HFFc6 (cell line): ENCODE measurements around the gene FAM177B. TPM values are rescaled to one million over a fixed set of nuclear protein-coding genes. Genes with fewer than 3 reads are reported as not detected.

Experiments used
- DNase-seq: peaks from one replicate; pipeline ENCODE4 v3.0.0-alpha.2; 2018
- H3K27ac Mint-ChIP-seq: 2 replicates; pipeline ENCODE4 v1.8.0; 2020; ENCODE audit warnings: mild to moderate bottlenecking, mixed read lengths
- H3K27me3 Mint-ChIP-seq: 2 replicates; pipeline ENCODE4 v1.8.0; 2021; ENCODE audit warnings: mild to moderate bottlenecking, moderate library complexity, mixed read lengths; ENCODE audit not compliant: insufficient read depth
- H3K36me3 Mint-ChIP-seq: 2 replicates; pipeline ENCODE4 v1.8.0; 2021; ENCODE audit warnings: low read depth, mixed read lengths
- H3K4me1 Mint-ChIP-seq: 2 replicates; pipeline ENCODE4 v1.8.0; 2020; ENCODE audit warnings: low read depth, mixed read lengths
- H3K4me3 Mint-ChIP-seq: 2 replicates; pipeline ENCODE4 v1.8.0; 2020; ENCODE audit warnings: mild to moderate bottlenecking, moderate library complexity, mixed read lengths
- H3K9me3 Mint-ChIP-seq: 2 replicates; pipeline ENCODE4 v1.8.0; 2020; ENCODE audit warnings: mild to moderate bottlenecking, mixed read lengths
- total RNA-seq, 6 experiments: library from RNA; stranded (reverse); fragmentation: NEBNext Ultra II Directional; extraction: Animal tissue kit (Norgen Biotek cat#: 25700); gene quantifications; 2 replicates in 1 of 6; 3 replicates in 5 of 6; pipeline ENCODE4 v1.2.3, GENCODE V29; 2021
- TF ChIP-seq, protein P1 (sequence below): fragments of 200-600 bp; sonication (generic); IDR thresholded peaks from 2 replicates; pipeline ENCODE4 v1.5.0; 2021; ENCODE audit warnings: antibody characterized with exemption, mild to moderate bottlenecking

FAM177B gene
- total RNA-seq, 6 experiments from 2014 or later, result not detected

DNA sequence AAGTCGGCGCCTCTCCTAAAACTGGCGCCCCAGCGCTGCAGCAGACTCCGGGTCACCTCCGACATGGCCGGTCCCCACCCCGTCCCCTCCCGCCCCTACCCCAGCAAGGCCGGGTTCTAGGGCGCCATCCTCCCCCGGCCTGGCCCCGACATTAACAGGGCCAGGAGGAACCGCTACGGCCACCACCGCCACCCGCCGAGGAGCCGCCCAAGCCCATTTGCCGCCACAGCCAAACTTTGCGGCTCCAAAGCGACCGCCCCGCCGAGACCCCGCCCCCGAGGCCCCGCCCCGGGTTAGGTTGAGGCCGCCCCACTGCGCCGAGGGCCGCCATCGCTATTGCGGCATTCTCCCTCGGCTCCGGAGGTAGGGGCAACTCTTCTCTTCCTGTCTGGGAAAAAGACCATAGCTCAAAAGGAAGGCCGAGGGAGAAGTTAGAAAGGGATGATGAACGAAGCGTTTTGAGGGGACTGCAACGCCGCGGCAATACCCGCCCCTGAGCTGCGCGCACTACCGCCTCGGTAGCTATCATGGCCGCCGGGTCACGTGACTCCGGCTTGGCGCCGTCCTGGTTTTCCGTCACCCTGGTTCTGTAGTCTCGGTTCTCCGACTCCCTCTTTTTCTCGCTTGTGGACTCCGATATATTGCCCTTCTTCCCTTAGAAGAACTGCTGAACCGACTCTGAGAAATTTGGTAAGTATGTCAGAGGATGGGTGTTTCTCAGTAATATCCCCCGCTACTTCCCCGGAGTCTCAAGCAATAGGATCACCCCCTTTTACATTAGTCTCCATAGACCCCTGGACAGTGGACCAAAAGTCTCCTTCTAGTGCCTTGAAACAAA, 24.5 kb upstream of the FAM177B start, which contains the start of the genes AIDA and BROX:
AIDA (minus strand) TSS at position 239 of the 838 bp plus-strand sequence; CDS start at position 65, 174 bp downstream.
BROX (plus strand) TSS at position 312 of the 838 bp plus-strand sequence. CDS start 3,136 bp downstream, outside the sequence.
- peaks cover 42% of the 10 kb centered on the region for H3K4me1 Mint-ChIP-seq
- H3K9me3 Mint-ChIP-seq, result no peaks in the 10 kb centered on the region
- H3K36me3 Mint-ChIP-seq, result peaks cover 12% of the 10 kb centered on the region; the same call in 1 of the 2 replicates
- peak; percentile 80 for DNase-seq
- TF ChIP-seq, protein P1, sequence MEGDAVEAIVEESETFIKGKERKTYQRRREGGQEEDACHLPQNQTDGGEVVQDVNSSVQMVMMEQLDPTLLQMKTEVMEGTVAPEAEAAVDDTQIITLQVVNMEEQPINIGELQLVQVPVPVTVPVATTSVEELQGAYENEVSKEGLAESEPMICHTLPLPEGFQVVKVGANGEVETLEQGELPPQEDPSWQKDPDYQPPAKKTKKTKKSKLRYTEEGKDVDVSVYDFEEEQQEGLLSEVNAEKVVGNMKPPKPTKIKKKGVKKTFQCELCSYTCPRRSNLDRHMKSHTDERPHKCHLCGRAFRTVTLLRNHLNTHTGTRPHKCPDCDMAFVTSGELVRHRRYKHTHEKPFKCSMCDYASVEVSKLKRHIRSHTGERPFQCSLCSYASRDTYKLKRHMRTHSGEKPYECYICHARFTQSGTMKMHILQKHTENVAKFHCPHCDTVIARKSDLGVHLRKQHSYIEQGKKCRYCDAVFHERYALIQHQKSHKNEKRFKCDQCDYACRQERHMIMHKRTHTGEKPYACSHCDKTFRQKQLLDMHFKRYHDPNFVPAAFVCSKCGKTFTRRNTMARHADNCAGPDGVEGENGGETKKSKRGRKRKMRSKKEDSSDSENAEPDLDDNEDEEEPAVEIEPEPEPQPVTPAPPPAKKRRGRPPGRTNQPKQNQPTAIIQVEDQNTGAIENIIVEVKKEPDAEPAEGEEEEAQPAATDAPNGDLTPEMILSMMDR, result no peak
- peak within 1 kb of the TSS; percentile 98 for H3K27ac Mint-ChIP-seq
- peak within 1 kb of the TSS; percentile 94 for H3K4me3 Mint-ChIP-seq
- peaks cover 7% of the 10 kb centered on the region for H3K27me3 Mint-ChIP-seq

DNA sequence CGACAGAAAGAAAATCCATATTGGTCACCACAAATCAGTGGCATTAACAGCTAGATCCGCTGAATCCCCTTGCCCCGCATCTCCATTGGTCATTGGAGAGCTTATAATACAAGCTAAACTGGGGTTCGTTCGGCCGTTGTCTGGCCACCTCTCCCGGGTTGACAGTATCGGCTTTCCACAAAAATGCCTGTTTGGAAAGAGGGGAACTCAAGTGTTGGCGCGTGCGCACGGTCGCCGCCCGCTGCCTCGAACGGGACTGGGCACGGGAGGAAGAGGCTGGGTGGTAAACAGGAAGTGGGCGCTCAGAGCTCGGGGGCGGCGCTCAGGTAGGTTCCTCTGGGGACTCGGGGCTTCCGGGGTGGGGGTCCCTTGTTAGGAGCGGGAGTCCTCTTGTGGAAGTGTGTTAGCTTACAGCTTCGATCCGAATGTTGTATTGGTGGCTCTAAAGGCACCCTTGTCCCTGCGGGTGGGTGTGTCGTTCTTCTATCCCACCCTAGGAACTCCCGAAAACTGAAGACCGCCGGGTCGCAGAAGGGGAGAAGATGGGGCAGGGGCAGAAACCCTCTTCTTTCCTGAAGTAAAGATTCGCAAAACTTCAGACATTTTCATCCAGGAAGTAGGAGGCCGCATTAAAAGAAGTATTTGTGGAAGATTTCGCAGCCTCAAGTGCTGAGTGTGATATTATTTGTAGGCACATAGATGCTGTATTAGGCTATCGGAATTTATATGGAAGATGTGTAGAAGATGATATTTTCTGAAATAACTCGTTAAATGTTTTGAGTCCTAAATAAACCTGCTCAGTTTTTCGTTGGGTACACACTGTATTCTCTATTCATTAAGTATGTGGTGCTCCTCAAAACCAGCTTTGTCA, 23.7 kb upstream of the FAM177B start:
- H3K4me3 Mint-ChIP-seq, result peak overlapping the region; percentile 94
- no peaks in the 10 kb centered on the region for H3K9me3 Mint-ChIP-seq
- peak overlapping the region; percentile 98 for H3K27ac Mint-ChIP-seq
- TF ChIP-seq, protein P1, result no peak
- DNase-seq, result peak; percentile 90
- H3K4me1 Mint-ChIP-seq, result peaks cover 42% of the 10 kb centered on the region
- H3K27me3 Mint-ChIP-seq, result peaks cover 7% of the 10 kb centered on the region
- H3K36me3 Mint-ChIP-seq, result peaks cover 16% of the 10 kb centered on the region; the same call in 1 of the 2 replicates

DNA sequence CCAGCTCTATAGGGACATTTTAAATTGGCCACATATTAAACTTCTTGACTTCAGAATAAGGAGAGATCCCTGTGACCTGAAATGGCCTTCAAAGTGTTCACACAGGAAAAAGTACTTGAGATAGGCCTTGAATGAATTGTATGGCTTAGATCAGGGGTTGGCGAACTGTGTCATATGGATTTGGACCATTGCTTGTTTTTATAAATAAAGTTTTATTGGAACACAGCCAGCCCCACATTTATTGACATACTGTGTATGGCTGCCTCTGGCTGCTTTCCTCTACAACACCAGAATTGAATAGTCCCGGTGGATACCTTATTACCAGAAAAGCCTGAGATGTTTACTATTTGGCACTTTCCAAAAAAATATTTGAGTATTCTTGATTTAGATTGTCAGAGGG, 20.6 kb upstream of the FAM177B start:
- Mint-ChIP-seq H3K36me3 (peaks cover 18% of the 10 kb centered on the region), H3K27me3 (peaks cover 7% of the 10 kb centered on the region), H3K4me1 (peaks cover 15% of the 10 kb centered on the region; the same call in 1 of the 2 replicates), H3K9me3 (no peaks in the 10 kb centered on the region), H3K4me3 (no peak overlapping the region), H3K27ac (no peak overlapping the region)
- no peak for DNase-seq
- TF ChIP-seq, protein P1, result no peak

DNA sequence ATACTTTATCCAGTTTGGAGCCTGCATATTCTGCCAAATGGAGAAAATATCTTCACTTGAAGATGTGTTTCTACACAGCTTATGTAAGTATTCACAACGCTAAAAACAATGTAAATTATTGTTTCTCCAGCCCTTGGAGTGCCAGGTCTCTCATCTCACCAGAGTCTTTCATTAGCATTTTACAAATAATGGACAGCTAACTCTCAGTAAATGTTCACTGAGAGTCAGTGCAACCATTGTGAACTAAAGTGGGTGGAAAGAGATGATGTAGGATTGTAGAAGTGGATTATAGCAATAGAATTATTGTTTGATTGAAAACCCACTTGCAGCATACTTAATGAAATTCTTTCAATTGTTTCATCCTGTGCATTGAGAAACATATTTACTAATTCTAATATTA, 8.3 kb upstream of the FAM177B start:
- DNase-seq, result no peak
- Mint-ChIP-seq H3K4me3 (no peak overlapping the region), H3K27me3 (no peaks in the 10 kb centered on the region), H3K9me3 (no peaks in the 10 kb centered on the region), H3K27ac (no peak overlapping the region), H3K36me3 (peaks cover 23% of the 10 kb centered on the region), H3K4me1 (no peaks in the 10 kb centered on the region)
- TF ChIP-seq, protein P1, result no peak

DNA sequence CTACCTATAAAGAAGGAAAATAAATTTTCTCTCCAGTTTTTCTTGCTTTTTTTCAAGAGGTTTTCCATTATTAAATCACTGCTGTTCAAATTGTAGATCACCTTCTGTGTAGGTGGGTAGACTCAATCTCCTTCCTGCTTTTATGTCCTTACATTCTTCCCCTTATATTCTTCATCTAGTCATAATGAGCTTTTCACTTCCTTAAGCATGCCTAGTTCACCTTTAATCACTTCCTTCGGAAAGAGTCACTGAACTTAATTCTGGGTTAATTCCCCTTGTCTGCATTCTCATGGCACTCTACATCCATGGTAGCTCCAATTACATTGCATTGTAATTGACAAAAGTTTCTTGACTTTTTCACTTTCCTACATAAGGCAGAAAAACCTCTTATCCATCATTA, 6.1 kb upstream of the FAM177B start:
- Mint-ChIP-seq H3K9me3 (no peaks in the 10 kb centered on the region), H3K36me3 (peaks cover 18% of the 10 kb centered on the region; the same call in 1 of the 2 replicates), H3K27ac (no peak overlapping the region), H3K4me3 (no peak overlapping the region), H3K27me3 (no peaks in the 10 kb centered on the region), H3K4me1 (no peaks in the 10 kb centered on the region)
- TF ChIP-seq, protein P1, result no peak
- no peak for DNase-seq
